Suppressor macrophage treated with lipopolysaccharide for 4 hours (primary cell): ENCODE results near the gene BACH2.

Experiments
- DNase-seq: peaks from one replicate; pipeline ENCODE4 v3.0.0-alpha.2; 2020

BACH2 gene

GRCh38 chr6:90237350-90237990 lies 59.2 kb downstream of the BACH2 start:
- DNase-seq: no peak

- DNase-seq: no peak
Observed at GRCh38 chr6:90233994-90234393, 62.6 kb downstream of the BACH2 start.

- no peak for DNase-seq
Observed at GRCh38 chr6:90233213-90233612, 63.4 kb downstream of the BACH2 start.

DNA sequence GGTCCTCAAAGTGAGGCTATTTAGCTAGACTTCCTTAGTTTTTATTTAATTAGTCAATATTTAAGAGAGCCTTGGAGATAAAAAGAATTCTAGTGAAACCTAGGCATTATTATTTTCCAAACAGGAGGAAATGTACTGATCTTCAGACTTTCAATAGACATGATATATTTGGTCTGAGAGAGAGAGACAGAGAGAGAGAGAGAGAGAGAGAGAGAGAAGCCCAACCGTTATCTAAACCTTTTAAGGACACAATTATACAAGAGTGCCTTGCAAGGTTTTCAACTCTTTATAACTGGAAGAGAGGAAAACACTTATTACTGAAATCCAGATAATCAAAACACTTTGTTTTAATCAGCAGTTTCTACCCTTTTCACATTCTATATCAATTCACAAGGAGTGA lies 64.8 kb downstream of the BACH2 start:
- DNase-seq: no peak

DNA sequence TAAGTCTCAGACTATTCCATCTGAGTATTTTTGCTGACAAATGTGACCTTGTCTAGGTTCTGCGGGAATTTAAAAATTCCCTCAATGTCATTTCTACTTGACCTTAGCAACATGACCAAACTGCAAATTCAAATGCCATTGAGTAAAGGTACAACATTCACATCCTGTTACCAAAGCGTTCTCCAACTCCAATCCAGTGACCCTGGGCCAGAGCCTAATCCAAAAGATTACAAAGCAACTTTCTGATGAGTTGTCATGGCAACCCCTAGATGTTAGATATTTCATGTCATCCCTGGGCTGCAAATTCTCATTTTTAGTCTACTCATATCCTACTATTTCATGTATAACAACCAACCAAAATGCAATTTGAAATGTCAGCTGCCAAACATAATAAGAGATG lies 65.3 kb downstream of the BACH2 start:
- no peak for DNase-seq

GRCh38 chr6:90230548-90231215 lies 66.0 kb downstream of the BACH2 start:
- DNase-seq: peak; percentile 25

GRCh38 chr6:90229331-90230010 lies 67.2 kb downstream of the BACH2 start:
- DNase-seq: no peak

GRCh38 chr6:90227673-90228072 lies 69.0 kb downstream of the BACH2 start:
- no peak for DNase-seq

DNA sequence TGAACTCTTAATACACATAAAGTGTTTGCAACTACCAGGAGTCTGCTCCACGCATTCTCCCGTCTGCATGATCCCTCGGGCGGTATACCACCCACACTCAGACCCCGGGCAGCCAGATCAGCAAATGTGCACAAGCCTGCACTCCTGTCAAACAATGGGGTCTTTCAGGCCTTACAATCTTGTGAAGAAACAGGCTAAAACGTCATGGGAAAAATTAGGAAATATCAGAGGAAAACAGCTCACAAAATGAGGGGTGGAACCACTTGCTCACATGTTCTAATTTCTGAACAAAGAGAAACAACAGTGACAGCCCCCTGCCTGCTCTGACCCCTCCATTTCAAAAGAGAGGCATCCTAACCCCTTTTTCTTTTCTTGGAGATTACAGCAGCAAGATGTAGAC lies 69.4 kb downstream of the BACH2 start:
- no peak for DNase-seq

- no peak for DNase-seq
Observed at GRCh38 chr6:90226257-90226656, 70.4 kb downstream of the BACH2 start.

- DNase-seq: no peak
Observed at GRCh38 chr6:90224196-90224595, 72.4 kb downstream of the BACH2 start.

GRCh38 chr6:90222724-90223198 lies 73.9 kb downstream of the BACH2 start:
- no peak for DNase-seq

DNA sequence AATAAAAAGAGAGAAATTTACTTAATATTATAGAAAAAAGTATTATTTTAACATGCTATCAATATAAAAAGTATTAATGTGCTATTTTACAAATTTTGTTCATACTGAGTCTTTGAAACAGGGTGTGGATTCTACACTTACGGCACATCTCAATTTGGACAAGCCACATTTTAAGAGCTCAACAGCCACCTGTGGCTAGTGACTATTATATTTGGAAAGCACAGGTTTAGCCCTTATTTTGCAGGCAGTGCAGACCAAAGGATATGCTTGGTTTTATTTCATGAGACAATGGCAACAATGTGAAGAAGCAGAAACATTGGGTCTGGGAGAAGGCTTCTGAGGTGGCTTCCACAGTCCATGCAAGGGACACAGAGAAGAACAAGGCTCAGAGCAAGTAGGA lies 74.6 kb downstream of the BACH2 start:
- DNase-seq: no peak

DNA sequence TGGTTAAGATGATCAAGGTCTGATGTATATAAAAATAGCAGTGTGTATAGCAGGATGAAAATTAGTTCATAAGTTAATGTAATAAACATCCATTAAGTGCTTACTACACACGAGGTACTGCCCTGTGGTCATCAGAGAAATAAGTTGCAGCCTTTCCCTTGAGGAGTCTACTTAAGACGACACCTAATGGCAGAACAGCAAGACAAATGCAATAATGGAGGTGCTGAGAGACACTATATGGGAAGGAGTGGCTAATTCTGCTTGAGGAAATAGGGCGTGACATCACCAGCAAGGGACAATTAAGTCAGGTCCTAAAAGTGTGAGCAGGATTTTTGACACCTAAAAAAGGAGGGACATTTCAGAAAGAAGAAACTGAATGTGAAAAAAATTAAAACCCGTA lies 75.2 kb downstream of the BACH2 start:
- no peak for DNase-seq

DNA sequence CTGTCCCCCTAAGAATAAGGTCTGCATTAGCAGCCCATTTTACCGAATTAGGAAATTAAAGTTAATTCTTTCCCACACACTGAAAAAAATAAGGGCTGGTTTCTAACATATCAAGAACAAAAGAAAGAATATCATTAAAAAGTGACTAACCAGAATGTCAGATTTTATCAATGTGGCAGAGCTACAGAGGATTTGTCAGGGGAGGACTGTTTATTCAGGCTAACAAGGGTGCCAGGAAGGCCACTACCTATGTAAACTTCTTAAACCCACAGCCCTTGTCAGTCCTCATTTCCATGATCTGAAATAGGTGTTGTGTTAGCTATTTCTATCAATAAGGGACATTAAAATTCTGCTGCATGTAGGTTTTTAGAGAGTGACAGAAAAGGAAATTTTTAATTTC lies 76.4 kb downstream of the BACH2 start:
- DNase-seq: no peak

DNA sequence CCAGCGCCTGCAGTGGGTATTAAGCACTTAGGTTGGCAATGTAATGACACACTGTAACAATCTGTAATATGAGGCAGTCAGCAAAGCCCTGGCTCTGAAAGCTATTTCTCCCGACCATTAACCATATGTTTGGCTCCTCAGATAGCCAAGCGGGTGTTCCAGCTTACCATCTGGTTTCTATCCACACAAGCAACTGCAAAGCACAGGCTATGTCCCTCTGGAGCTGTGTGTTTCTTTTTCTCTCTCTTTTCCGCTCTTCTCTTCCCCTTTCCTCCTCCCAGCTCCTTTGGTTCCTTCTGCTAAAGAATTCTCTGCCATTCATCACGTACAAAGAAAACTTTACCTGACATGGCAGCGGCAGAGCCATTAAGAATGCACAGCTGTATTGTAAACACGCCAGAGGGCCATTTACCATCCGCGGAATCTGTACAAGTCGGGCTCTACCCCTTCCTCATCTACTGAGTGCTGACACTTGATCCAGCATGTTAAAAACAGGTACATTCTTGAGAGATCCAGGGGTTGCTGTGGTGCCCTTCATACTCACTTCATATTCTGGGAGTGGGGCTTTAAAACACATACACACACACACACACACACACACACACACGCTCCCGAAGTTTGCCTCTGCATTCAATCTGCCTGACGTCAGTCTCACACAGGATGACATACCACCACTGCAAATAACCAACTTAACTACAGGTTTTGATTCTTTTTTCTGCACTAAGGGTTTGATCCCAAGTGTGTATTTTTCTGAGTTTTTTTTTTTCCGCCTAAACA lies 77.2 kb downstream of the BACH2 start:
- DNase-seq: no peak

GRCh38 chr6:90218959-90219208 lies 77.8 kb downstream of the BACH2 start:
- no peak for DNase-seq

DNA sequence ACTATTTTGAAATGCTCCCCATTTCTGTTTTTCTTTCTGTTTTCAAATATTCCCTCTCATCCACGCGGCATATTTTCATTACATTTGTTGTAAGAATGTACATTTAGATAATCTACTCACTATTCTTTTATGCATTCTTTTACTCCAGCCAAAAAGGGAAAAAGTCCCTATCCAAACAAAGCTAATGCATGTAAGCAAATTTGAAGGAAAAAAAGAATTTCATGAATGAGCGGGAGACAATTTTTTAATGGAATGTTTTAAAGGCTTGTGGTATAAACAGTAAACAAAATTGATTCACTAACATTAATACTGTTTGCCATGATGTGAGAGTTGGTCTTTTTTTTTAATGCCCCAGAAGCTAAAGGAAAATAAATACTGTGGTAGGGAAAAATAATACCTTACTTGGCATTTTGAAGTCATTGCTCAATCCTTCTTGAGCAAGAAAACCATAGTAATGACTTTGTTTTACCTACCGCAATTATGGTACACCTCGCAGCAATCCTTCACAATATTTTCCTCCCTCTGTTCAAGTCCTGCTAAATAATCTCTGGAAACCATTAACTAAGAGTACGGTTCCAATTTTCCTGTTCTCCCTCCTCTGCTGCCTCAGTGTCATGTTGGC lies 79.0 kb downstream of the BACH2 start:
- no peak for DNase-seq

DNA sequence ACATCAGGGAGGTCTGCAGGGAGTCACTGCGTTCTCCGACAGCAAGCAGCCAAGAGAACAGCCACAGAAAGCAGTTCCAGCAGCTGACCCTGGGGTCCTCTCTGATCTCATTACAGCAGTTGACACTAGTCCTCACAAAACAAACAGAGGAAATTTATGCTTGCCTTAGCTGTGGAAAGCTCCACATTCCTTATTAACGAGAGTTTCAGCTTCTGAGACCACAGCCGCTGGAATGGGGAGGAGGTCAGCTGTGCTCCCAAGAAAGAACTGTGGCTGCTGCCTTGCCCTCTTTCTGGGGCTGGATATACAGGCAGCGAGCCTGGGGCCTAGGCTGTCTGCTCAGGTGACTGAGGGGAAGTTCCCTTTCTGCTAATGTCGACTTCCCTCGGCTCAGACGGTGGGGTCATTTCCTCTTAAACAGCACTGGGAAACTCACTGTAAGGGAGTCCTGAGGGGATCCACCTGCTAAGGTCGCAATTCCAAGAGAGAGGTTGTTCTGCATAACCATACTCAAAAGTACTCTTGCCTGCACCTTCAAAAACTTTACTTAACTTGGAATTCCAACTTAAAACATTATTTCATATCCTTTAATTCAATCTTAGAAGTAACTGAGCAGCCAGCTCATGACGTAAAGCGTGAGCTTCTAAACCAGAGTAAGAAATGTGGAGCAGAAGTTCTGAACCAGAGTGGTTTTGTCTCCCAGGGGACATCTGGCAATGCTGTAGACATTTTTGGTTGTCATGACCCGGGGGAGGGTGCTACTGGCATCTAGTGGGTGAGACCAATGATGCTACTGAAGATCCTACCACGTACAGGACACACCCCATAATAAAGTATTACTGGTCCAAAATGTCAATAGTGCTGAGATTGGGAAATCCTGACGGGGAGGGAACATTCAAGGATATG lies 80.3 kb downstream of the BACH2 start:
- peak; percentile 49 for DNase-seq

DNA sequence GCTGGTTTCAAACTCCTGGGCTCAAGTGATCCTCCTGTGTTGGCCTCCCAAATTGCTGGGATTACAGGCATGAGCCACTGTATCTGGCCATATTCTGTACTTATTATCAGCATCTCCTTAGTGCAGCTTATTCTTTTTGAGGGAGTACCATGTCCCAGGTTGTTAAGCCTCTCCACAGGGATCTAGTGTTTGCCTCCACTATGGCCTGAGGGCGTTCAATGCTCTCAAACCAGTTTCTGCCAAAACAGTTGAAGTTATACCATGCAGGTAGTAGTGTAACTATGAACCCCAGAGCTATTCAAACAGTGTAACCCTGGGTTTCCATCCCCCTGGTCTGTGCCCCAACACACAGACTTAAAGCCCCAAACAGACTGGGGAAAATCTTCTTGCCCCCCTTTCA lies 81.7 kb downstream of the BACH2 start:
- DNase-seq: no peak

DNA sequence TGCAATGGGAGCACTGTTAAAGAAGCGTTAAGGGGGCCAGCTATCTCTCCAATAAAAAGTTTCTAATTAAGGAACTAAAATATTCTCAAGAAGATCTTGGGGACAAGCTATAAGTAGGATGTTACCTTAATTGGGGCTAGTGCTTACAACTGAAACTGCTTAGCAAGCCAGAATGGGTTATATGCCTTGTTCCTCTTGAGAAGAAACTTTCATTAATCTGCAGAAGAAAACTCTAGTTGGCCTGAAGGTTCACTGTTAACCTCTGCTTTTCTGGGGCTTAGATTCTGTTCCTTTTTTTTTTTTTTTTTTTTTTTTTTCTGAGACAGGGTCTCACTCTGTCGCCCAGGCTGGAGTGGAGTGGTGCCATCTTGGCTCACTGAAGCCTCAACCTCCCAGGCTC lies 82.2 kb downstream of the BACH2 start:
- DNase-seq: no peak

- DNase-seq: no peak
Observed at GRCh38 chr6:90212274-90212673, 84.4 kb downstream of the BACH2 start.
